Fibroblast of mammary gland (primary cell): ENCODE results near the gene RNF11.
A peak's percentile ranks its signal among the peaks of the same experiment; 100 is the strongest.

Source experiments
- DNase-seq: peaks from one replicate; pipeline ENCODE4 v3.0.0-alpha.2; 2010; ENCODE audit warnings: low read depth
- H3K4me3 ChIP-seq: 2 replicates; pipeline ENCODE4 v1.5.1; 2011; ENCODE audit warnings: low read depth, mild to moderate bottlenecking, low read length, moderate library complexity; ENCODE audit not compliant: control insufficient read depth
- CTCF ChIP-seq: conservative IDR thresholded peaks from 2 replicates; pipeline ENCODE4 v1.5.1; 2011; ENCODE audit warnings: low read depth, low read length, inconsistent platforms; ENCODE audit not compliant: control insufficient read depth, insufficient read depth

The RNF11 gene

GRCh38 chr1:51293898-51294515, 57.9 kb downstream of the RNF11 start:
- H3K4me3 ChIP-seq: no peak overlapping the region
- no peak for TF ChIP-seq CTCF
- DNase-seq: no peak

GRCh38 chr1:51294566-51295184, 58.6 kb downstream of the RNF11 start:
- no peak overlapping the region for H3K4me3 ChIP-seq
- TF ChIP-seq CTCF: no peak
- no peak for DNase-seq

GRCh38 chr1:51295926-51296325, 59.9 kb downstream of the RNF11 start:
- H3K4me3 ChIP-seq: no peak overlapping the region
- DNase-seq: no peak
- no peak for TF ChIP-seq CTCF

GRCh38 chr1:51296383-51297357, 60.6 kb downstream of the RNF11 start:
- peak overlapping the region; percentile 39 for H3K4me3 ChIP-seq
- DNase-seq: peak; percentile 70
- peak; percentile 95 for TF ChIP-seq CTCF

GRCh38 chr1:51297401-51298321, 61.6 kb downstream of the RNF11 start:
- H3K4me3 ChIP-seq: no peak overlapping the region
- no peak for DNase-seq
- TF ChIP-seq CTCF: no peak

GRCh38 chr1:51298322-51298705, 62.2 kb downstream of the RNF11 start:
- DNase-seq: no peak
- no peak for TF ChIP-seq CTCF
- H3K4me3 ChIP-seq: no peak overlapping the region
